ENCODE data around the gene PLEKHM2.

Gene PLEKHM2

DNA sequence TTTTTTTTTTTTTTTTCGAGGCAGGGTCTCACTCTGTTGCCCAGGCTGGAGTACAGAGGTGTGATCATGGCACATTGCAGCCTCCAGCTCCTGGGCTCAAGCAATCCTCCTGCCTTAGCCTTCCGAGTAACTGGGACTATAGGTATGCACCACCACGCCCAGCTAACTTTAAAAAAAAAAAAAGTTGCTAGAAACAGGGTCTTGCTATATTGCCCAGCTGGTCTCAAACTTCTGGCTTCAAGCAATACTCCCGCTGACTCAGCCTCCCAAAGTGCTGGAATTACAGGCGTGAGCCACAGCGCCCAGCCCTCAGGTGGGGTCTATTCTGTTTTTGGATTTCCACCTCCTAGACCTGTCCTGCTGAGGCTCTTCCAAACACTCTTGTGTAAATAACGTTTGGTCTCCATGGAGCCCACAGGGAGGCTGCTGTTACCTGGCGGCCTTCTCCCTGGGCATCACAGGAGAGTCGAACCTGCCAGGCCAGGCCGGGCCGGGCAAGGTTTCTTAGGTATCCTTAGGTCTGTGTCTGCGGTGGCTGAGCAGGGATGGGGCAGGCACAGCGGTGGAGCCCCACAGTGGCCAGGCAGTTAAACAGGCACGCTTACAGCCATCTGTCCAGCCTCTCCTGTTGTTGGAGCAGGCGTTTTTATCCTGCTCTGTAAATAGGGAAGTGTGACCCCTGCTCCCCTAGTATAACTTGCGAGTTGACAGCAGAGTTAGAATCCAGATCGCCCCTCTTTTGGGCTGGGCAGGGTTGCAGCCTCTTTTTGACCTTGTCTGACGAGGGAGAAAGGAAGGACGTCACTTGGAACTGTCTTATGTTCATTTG, 18.8 kb downstream of the PLEKHM2 start:
- DNase-seq = no peak

DNA sequence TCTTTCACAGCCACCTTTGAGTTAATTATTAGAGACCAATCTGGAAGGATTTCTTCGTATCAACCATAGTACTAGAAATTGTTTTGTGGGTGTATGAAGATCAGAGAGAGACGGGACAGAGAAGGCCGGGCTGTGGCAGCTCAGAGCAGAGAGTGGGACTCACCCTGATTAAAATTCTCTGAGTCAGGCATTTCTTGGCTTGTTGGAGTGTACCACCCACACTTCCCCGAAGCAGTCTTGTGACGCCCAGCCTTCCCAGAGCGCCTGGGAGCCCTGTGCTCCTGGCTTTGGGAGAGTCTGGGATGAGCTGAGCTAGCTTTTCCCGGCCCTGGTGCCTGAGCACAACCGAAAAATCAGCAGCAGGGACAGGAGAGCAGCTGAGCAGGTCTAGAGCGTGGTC, 19.4 kb downstream of the PLEKHM2 start:
- no peak for DNase-seq

DNA sequence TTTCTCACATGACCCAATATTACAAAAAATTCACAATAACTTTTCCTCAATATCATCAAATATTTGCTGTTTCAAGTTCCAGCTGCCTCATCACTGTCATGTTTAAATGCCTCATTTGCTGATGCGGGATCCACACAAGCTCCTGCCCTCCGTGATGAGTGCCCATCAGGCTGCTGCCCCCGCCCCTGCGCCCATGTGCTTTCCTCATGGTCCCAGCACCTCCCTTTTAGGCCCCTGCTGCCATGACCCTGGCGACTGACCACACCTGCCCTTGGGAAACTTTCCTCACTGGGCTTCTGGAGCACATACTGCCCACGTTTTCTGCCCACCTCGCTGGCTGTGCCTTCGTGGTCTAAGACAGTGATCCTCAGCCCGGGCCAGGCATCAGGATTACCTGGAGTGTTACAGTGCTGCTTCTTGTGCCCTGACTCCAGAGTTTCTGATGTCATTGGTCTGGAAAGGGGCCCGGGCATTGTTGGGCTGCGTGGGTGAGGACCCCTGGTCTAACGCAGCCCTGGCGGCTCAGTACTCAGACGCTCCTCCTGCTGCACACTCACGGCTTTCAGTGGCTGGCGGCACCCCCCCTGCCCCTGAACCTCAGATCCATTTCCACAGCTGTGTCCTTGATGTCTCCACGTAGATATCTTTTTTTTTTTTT, 20.5 kb downstream of the PLEKHM2 start:
- DNase-seq = no peak

DNA sequence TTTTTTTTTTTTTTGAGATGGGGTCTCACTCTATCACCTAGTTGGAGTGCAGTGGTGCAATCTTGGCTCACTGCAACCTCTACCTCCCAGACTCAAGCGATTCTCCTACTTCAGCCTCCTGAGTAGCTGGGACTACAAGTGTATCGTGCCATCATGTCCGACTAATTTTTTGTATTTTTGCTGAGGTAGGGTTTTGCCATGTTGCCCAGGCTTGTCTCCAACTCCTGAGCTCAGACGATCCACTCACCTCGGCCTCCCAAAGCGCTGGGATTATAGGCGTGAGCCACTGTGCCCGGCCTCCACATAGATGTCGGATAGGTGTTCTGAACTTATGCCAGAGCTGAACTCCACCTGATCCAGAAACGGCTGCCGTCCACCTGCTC, 21.1 kb downstream of the PLEKHM2 start:
- no peak for DNase-seq

DNA sequence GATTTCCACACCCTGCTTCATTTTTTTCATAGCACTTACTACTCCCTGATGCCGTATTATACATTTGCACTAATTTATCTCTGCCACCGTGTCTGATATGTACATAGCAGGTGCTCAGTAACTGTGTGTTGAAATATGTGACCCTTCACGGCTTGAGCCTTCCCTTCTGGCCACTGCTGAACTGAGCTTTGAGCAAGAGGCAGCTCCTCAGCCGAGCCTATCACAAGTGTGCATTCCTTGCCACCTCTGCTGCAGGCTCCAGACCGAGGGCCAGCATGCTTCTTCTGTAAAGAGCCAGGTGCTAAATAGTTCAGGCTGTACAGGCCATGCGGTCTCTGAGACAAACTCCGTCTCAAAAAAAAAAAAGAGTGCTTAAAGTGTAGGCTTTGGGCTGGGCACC, 22.6 kb downstream of the PLEKHM2 start:
- no peak for DNase-seq

DNA sequence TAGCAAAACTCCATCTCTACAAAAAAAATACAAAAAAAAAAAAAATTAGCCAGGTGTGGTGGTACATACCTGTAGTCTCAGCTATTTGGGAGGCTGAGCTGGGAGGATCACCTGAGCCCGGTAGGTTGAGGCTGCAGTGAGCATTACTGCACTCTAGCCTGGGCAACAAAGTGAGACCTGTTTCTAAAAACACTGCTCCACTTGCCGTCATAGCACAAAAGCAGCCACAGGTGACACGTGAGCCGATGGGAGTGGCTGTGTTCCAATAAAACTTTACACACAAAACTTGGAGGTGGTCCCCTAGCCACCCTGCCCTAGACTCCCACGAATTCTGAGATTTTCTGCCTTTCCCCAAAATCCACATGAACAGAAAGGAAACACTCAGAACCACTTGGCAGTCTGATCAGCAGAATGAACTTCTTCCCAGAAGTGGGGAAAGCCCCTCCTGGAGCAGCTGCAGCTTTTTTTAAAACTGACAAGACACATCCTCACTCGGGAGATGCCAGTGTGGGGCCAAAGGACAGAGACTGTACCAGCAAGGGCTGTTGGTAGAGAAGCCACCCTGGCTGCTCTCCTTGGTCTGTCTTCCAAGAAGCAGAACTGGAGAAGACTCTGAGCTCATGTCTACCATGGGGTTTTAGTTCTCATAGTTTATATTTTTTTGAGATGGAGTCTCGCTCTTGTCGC, 23.3 kb downstream of the PLEKHM2 start:
- no peak for DNase-seq

DNA sequence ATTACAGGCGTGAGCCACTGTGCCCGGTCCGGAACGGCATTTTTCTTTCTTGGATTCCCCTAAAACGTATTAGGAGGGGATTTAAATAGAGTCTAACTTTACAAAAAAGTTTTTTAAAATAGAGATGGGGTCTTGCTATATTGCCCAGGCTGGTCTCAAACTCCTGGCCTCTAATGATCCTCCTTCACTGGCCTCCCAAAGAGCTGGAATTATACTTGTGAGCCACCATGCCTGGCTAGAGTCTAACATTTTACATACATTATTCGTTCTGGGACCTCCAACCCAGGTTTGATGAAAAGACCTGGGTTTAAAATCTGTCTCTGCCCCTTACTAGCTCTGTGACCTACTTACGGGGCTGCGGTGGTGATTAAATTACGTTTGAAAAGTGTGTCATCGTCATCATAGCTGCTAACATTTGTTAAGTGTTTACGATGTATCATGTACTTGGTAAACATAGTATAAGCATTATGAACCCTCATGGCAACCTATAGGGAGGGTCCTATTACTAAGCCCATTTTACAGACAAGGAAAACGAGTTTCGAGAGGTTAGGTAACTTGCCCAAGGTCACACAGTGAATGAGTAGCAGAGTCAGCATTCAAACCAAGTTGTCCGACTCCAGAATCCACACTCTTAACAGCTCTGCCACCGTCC, 24.5 kb downstream of the PLEKHM2 start:
- DNase-seq = no peak

DNA sequence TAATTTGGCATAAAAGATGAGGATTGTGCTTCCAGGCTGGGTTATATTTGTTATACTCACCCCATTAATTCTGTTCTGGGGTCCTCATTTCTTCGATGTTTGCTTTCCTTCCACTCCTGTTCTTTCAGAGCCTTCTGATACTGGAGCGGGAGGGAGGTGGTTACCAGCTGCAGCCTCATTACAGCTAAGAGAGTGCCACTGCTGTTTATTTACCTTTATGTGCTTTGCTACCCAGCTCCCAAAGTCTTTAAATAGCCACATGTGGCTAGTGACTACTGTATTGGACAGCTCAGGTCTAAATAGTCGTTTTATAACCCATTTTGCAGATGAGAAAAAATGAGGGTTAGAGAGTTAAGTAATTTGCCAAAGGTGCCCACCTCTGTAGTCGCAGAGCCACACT, 25.1 kb downstream of the PLEKHM2 start:
- DNase-seq = peak; percentile 34

DNA sequence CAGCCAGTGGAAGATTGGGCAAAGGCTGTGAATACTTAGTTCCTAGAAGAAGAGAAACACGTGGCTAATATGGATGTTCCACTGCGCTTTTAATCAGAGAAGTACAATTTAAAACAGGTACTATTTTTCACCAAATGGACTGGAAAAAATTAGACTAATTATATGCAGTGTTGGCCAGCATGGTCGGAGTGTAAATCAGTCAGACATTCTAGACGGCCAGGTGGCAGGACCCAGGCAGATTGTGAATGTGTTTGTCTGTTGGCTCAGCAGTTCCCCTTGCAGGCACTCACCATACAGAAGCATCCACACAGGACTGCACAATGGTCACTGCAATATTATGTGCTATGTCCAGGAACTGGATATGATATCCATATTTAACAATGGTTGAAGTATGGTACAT, 28.0 kb downstream of the PLEKHM2 start:
- DNase-seq = no peak

DNA sequence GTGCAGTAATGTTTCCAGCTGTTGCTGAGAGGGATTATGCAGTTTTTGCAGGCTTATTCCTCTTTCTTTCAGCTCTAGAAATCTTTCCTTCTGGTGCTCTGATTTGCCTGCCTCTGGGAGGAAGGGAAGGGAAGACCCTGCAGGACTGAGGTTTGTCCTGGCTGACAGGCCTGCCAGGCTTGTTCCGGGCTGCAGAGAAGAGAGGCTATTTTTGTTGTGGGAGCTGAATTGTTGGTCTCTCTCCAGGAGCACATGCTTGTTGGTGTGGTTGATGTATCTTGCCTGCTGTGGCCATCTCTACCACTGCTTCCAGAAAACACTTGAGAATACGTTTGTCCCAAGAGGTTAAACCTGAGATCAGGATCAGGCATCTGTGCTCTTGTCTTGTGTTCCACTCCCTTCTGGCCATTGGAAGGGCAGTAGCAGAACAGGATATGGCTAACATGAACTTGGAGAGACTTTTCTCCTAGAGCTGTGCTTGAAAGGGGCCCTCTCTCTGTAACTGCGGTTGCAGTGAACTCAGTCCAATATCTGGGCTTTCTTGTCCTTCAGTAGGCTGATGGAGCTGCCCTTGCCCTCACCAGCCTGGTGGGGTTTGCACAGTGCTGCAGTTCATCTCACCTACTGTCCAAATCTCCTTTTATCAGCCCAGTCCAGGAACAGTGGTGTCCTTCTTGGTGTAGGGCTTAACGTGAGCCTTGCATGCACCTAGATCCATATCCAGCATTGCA, 30.5 kb downstream of the PLEKHM2 start:
- no peak for DNase-seq

DNA sequence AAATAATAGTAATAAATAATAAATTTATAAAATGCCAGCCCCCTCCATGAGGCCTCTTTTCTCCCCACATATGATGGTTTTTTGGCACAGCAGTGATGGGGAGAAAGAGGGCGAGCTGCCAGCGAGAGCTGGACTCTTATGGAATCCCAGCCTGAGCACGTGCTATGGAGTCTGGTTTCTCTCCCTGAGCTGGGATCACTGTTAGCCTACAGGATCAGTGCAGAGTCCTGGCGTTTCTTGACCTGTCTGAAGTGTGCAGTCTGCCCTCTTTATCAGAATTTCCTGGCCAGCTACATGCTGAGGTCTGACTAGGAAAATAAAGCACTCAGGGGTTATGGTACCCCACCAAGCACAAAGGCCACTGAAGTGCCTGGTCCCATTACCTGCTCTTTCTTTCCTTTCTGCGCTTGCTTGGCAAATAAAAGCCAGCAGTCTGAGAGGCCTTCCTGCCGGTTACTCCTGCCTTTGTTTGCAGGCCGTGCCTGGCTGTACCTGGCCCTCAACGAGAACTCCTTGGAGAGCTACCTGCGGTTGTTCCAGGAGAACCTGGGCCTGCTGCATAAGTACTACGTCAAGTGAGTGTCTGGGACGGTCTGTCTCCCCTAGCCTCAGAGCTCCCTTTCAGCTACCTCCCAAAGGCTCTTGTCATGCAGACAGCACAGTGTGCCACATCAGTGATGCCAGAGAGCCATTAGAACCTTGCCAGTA, 33.5 kb downstream of the PLEKHM2 start:
- no peak for DNase-seq

DNA sequence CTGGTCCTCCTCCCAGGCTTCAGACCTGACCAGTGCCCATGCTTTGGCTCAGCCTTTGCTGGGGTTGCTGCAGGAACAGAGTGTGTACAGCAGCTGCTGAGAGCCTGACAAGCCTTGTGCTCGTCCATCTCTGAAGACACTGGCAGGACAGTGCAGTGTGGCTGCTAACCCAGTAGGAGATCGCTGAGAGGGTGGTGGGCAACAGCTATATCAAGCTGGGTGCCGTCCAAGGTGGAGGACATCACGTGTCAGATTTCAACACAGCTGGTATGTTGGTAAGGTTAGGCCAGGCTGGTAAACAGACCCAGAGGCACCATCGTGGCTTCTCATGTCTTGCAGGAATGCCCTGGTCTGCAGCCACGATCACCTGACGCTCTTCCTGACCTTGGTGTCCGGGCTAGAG, 34.1 kb downstream of the PLEKHM2 start:
- DNase-seq = no peak

DNA sequence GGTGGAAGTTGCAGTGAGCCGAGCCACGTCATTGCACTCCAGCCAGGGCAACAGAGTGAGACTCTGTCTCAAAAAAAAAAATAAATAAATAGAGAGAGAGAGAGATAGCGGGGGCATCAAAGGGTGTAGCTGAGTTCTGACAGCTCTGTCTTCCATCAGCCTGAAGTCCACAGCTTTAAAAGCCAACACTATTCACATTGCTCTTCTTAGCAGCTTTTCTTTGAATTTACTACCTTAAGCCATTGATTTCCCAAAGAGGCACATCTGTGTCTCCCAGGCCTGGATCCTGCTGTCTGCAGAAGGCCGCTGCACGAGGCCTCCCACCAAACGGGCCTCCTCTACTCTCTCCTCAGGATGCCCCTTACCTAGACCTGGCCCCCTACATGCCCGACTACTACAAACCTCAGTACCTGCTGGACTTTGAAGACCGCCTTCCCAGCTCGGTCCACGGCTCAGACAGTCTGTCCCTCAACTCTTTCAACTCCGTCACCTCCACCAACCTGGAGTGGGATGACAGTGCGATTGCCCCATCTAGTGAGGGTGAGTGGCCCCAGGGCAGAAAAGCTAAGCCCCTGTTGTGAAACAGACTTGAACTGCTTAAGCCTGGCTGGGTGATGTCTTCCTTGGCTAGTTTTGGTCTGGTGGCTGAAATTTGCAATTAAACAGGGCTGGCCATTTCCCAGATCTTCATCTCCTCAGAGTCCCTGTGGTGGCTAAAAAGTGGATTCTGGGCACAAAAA, 35.4 kb downstream of the PLEKHM2 start:
- DNase-seq = no peak

DNA sequence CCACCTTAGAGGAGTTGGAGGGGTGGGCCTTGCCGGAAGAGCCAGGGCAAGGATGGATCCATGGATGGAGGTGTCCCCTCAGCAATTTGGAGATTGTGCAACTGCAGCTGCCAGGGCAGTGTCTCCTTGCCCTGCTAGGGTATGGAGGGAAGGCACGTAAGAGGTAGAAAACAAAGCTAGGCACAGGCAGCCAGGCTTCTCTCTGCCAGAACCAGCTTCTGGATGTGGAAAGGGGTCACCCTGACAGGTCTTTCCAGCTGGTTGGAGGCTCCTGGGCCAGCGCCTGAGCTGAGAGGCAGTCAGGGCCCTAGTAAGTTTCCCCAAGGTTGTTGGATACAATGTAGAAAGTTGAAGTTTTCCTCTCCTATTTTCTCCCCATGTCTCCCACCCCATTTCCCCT, 36.7 kb downstream of the PLEKHM2 start:
- DNase-seq = no peak

DNA sequence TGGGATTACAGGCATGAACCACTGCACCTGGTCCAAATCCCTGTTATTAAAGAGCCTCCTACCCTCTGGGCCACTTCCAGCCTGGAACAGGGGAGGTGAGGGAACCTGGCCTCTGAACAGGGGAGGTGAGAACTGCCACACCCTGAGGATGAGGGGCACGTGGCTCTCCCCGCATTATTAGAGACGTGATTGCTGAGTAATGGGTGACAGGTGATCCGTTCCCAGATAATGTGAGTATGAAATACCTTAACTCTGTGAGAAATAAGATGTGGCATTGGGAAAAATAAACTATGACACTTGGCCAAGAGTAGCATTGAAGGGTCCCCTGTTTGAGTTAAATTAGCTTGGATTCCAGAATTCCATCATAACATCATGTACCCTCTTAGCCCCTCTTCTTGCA, 38.3 kb downstream of the PLEKHM2 start:
- DNase-seq = no peak

DNA sequence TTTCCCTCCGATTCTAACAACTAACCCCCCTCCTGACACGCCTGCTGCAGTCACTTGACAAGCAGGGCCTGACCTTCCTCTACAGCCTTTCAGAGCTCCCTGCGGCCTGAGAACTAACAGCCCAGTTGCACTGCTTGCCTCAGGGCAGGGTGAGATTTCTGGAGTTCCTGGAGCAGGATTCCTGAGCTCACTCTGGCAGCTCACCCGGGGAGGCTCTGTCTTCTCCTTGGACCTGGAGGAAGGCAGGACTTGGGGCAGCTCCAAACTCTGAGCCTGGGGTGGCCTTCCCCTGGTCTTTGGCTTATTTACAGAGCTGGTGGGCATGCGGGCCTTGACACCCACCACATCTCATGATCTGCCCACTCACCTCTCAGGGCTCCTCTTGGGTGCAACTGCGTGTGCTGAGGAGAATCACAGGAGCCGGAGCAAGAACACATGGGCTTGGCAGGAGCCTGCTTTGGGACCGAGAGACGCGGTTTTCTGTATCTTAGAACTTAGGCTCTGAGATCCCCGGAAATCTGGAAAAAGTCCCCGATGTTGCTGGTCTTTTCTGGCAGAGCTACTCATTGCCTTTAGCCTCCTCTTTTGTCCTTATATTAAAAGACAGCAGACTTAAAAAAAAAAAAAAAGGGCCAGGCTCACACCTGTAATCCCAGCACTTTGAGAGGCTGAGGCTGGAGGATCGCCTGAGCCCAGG, 38.9 kb downstream of the PLEKHM2 start:
- DNase-seq = no peak

DNA sequence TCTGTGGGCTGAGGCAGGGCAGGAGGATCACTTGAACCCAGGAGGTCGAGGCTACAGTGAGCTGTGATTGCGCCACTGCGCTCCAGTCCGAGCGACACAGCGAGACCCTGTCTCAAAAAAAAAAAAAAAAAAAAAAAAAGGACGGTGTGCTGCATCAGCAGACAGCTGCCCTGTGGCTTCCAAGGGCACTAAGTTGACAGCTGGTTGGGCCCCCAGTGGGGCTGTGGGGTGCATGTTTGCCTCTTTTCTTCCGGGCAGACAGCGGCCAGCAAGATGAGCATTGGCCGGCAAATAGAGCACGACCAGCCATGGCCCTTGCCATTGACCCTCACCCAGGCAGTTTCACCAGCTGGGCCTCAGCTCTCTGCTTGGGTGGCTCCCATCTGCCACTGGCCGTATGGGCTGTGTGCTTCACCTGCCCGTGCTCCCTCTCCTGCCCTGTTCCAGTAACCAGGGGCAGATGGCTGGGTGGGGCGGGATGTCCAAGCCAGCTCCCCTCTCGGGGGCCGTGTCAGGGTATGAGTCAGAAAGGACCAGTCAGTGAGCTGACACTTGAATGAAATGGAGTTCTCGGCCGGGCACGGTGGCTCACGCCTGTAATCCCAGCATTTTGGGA, 39.6 kb downstream of the PLEKHM2 start:
- no peak for DNase-seq

DNA sequence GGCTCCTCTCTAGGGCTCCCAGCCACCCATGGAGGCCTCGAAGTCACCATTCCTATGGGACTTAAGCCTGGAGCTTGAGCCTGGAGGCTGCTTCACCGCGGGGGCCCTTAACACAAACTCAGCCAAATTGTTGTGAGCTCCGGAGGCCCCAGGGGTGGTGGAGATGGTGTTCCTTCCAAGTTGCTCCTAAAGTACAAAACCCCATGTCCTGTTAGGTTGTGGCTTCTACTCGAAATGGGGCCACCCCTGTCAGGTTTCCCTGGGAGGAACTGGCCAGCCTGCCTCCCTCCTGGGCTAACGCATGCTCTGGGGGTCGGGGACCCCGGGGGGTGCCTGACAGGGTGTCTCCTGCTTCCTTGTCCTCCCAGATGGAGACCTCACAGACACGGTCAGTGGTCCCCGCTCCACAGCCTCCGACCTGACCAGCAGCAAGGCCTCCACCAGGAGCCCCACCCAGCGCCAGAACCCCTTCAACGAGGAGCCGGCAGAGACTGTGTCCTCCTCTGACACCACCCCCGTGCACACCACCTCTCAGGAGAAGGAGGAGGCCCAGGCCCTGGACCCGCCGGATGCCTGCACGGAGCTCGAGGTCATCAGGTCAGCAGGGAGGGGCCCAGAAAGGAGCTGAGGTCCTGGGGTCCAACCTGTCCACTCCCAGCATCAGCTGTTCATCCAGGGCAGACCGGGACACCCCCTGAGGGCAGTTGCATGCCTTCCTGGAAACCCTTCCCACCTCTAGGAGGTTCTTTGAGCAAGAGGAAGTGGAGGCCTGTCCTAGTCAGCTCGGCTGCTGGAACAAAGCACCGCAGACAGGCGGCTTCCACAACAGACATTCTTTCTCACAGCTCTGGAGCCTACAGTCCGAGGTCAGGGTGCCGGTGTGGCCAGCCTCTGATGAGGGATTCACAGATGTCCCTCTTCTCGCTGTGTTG, 41.1 kb downstream of the PLEKHM2 start:
- no peak for DNase-seq

DNA sequence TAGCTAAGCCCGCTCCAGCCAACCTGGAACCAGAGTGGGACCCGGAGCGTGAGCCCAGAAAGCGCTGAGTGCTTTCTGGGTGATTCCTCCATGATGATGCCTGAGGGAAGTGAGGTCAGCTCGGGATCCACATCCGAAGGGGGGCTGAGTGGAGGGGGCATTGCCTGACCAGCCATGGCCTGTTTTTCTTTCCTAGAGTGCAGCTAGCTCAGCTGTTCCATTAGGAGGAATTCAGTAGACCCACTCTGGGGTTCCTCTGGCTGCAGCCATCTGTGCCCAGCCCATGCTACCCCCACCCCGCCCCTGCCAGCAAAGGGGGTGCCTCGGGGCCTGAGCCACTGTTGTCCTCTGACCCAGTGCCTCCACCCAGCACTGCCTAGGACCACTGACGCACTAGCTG, 42.4 kb downstream of the PLEKHM2 start:
- DNase-seq = no peak

Measured in NCI-H1417 treated with DMSO at 0.1 percent for 48 hours (cell line).